Measurements from ENCODE around the gene TBX4.

DNA sequence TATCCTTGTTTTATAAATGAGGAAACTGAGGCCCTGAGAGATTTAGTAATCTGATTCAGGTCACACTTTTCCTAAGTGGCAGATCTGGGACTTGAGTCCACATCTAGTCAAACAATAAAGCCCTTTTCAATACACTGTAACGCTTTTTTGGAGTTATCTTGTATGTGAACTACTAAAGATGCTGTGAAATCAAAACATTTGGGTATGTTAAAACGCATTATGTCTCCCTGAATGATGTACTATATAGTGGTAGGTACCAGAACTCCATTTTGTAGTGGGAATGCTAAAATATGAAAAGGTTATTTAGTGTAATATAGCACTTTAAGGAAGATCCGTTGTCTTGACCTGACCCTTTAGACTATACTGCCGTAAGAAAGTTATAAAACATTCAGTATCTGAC, 81.6 kb downstream of the TBX4 start:
- TF ChIP-seq ZBTB17 (CRISPR knock-in tag; IDR thresholded peaks at IDR 0.05) (no peak), TRIM24 (IDR thresholded peaks at IDR 0.05) (no peak), ETV6 (IDR thresholded peaks at IDR 0.05; ENCODE audit: borderline replicate concordance in 1 of 2, low read depth in 2 of 2, low read length in 1 of 2) (no peak), ETV6 (CRISPR knock-in tag; IDR thresholded peaks at IDR 0.05; ENCODE audit: borderline replicate concordance) (no peak), KAT2B (IDR thresholded peaks at IDR 0.05; ENCODE audit: low read depth, low read length) (no peak), MTF1 (CRISPR knock-in tag; IDR thresholded peaks at IDR 0.05; ENCODE audit: borderline replicate concordance) (no peak)
- TF ChIP-seq, protein P1, sequence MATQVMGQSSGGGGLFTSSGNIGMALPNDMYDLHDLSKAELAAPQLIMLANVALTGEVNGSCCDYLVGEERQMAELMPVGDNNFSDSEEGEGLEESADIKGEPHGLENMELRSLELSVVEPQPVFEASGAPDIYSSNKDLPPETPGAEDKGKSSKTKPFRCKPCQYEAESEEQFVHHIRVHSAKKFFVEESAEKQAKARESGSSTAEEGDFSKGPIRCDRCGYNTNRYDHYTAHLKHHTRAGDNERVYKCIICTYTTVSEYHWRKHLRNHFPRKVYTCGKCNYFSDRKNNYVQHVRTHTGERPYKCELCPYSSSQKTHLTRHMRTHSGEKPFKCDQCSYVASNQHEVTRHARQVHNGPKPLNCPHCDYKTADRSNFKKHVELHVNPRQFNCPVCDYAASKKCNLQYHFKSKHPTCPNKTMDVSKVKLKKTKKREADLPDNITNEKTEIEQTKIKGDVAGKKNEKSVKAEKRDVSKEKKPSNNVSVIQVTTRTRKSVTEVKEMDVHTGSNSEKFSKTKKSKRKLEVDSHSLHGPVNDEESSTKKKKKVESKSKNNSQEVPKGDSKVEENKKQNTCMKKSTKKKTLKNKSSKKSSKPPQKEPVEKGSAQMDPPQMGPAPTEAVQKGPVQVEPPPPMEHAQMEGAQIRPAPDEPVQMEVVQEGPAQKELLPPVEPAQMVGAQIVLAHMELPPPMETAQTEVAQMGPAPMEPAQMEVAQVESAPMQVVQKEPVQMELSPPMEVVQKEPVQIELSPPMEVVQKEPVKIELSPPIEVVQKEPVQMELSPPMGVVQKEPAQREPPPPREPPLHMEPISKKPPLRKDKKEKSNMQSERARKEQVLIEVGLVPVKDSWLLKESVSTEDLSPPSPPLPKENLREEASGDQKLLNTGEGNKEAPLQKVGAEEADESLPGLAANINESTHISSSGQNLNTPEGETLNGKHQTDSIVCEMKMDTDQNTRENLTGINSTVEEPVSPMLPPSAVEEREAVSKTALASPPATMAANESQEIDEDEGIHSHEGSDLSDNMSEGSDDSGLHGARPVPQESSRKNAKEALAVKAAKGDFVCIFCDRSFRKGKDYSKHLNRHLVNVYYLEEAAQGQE (IDR thresholded peaks at IDR 0.05; ENCODE audit: borderline replicate concordance) = no peak
- TF ChIP-seq, protein P1 (CRISPR knock-in tag; IDR thresholded peaks at IDR 0.05; ENCODE audit: low read depth) = no peak
- TF ChIP-seq, protein P2, sequence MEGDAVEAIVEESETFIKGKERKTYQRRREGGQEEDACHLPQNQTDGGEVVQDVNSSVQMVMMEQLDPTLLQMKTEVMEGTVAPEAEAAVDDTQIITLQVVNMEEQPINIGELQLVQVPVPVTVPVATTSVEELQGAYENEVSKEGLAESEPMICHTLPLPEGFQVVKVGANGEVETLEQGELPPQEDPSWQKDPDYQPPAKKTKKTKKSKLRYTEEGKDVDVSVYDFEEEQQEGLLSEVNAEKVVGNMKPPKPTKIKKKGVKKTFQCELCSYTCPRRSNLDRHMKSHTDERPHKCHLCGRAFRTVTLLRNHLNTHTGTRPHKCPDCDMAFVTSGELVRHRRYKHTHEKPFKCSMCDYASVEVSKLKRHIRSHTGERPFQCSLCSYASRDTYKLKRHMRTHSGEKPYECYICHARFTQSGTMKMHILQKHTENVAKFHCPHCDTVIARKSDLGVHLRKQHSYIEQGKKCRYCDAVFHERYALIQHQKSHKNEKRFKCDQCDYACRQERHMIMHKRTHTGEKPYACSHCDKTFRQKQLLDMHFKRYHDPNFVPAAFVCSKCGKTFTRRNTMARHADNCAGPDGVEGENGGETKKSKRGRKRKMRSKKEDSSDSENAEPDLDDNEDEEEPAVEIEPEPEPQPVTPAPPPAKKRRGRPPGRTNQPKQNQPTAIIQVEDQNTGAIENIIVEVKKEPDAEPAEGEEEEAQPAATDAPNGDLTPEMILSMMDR (IDR thresholded peaks at IDR 0.05 in 2 of 3, conservative IDR thresholded peaks at IDR 0.05 in 1 of 3; ENCODE audit: insufficient read depth in 2 of 3, low read depth in 1 of 3, low read length in 3 of 3) = no peak
- TF ChIP-seq, protein P3, sequence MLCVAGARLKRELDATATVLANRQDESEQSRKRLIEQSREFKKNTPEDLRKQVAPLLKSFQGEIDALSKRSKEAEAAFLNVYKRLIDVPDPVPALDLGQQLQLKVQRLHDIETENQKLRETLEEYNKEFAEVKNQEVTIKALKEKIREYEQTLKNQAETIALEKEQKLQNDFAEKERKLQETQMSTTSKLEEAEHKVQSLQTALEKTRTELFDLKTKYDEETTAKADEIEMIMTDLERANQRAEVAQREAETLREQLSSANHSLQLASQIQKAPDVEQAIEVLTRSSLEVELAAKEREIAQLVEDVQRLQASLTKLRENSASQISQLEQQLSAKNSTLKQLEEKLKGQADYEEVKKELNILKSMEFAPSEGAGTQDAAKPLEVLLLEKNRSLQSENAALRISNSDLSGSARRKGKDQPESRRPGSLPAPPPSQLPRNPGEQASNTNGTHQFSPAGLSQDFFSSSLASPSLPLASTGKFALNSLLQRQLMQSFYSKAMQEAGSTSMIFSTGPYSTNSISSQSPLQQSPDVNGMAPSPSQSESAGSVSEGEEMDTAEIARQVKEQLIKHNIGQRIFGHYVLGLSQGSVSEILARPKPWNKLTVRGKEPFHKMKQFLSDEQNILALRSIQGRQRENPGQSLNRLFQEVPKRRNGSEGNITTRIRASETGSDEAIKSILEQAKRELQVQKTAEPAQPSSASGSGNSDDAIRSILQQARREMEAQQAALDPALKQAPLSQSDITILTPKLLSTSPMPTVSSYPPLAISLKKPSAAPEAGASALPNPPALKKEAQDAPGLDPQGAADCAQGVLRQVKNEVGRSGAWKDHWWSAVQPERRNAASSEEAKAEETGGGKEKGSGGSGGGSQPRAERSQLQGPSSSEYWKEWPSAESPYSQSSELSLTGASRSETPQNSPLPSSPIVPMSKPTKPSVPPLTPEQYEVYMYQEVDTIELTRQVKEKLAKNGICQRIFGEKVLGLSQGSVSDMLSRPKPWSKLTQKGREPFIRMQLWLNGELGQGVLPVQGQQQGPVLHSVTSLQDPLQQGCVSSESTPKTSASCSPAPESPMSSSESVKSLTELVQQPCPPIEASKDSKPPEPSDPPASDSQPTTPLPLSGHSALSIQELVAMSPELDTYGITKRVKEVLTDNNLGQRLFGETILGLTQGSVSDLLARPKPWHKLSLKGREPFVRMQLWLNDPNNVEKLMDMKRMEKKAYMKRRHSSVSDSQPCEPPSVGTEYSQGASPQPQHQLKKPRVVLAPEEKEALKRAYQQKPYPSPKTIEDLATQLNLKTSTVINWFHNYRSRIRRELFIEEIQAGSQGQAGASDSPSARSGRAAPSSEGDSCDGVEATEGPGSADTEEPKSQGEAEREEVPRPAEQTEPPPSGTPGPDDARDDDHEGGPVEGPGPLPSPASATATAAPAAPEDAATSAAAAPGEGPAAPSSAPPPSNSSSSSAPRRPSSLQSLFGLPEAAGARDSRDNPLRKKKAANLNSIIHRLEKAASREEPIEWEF (CRISPR knock-in tag; IDR thresholded peaks at IDR 0.05) = no peak

Data from K562 (cell line).